G401.6 (cell line): Measurements from ENCODE around the gene SHROOM4.

Source experiments
- FAIRE-seq: peaks from 2 replicates; lab custom pipeline; 2012; peaks lifted over from hg19 to GRCh38; lab: Jason Lieb, UNC

Gene SHROOM4

GRCh38 chrX:50780144-50780543 is 33.9 kb downstream of the SHROOM4 start:
- FAIRE-seq = no peak

- FAIRE-seq = no peak
Observed at GRCh38 chrX:50779694-50780093, 34.3 kb downstream of the SHROOM4 start.

GRCh38 chrX:50778272-50778671 is 35.7 kb downstream of the SHROOM4 start:
- no peak for FAIRE-seq

- no peak for FAIRE-seq
Observed at GRCh38 chrX:50776248-50776647, 37.7 kb downstream of the SHROOM4 start.

- no peak for FAIRE-seq
Observed at GRCh38 chrX:50771382-50771781, 42.6 kb downstream of the SHROOM4 start.

- no peak for FAIRE-seq
Observed at GRCh38 chrX:50770702-50771101, 43.3 kb downstream of the SHROOM4 start.

GRCh38 chrX:50769389-50770063 is 44.5 kb downstream of the SHROOM4 start:
- FAIRE-seq = no peak

GRCh38 chrX:50768801-50769200 is 45.2 kb downstream of the SHROOM4 start:
- no peak for FAIRE-seq

GRCh38 chrX:50765986-50766385 is 48.0 kb downstream of the SHROOM4 start:
- no peak for FAIRE-seq

GRCh38 chrX:50762578-50762977 is 51.4 kb downstream of the SHROOM4 start:
- FAIRE-seq = no peak

GRCh38 chrX:50756276-50756675 is 57.7 kb downstream of the SHROOM4 start:
- no peak for FAIRE-seq

GRCh38 chrX:50751091-50751490 is 62.9 kb downstream of the SHROOM4 start:
- no peak for FAIRE-seq

GRCh38 chrX:50747471-50747900 is 66.5 kb downstream of the SHROOM4 start:
- no peak for FAIRE-seq

GRCh38 chrX:50736656-50737055 is 77.3 kb downstream of the SHROOM4 start:
- no peak for FAIRE-seq

GRCh38 chrX:50726296-50726695 is 87.7 kb downstream of the SHROOM4 start:
- FAIRE-seq = no peak

GRCh38 chrX:50725310-50725709 is 88.7 kb downstream of the SHROOM4 start:
- no peak for FAIRE-seq

GRCh38 chrX:50723006-50723405 is 91.0 kb downstream of the SHROOM4 start:
- FAIRE-seq = no peak

GRCh38 chrX:50721764-50722521 is 92.1 kb downstream of the SHROOM4 start:
- no peak for FAIRE-seq

GRCh38 chrX:50719614-50720013 is 94.4 kb downstream of the SHROOM4 start:
- no peak for FAIRE-seq

GRCh38 chrX:50718776-50719175 is 95.2 kb downstream of the SHROOM4 start:
- FAIRE-seq = no peak

GRCh38 chrX:50716706-50717105 is 97.3 kb downstream of the SHROOM4 start:
- FAIRE-seq = no peak

GRCh38 chrX:50712777-50713176 is 101.2 kb downstream of the SHROOM4 start:
- FAIRE-seq = no peak

- no peak for FAIRE-seq
Observed at GRCh38 chrX:50711907-50712306, 102.1 kb downstream of the SHROOM4 start.
